Activated B cell treated with CpG ODN at 0.5 μM for 24 hours (primary cell): ENCODE measurements around the gene SYPL2. TPM values are rescaled to one million over a fixed set of nuclear protein-coding genes. Genes with fewer than 3 reads are reported as not detected.

Experiments
- ATAC-seq: fragments of 200-7000 bp; cut with Tn5 transposase; one replicate; pipeline ENCODE4 v1.10.0; 2021; ENCODE audit warnings: low read depth, mild to moderate bottlenecking, moderate library complexity
- CTCF ChIA-PET: fragments of 350-600 bp; sonication (Branson Sonifier 250); formaldehyde crosslinking; loops from one replicate; lab custom pipeline; 2021; ENCODE audit warnings: antibody characterized with exemption; lab: Charles Lee
- POLR2A ChIA-PET: fragments of 350-600 bp; sonication (Branson Sonifier 250); formaldehyde crosslinking; loops from one replicate; lab custom pipeline; 2021; ENCODE audit warnings: antibody characterized with exemption; lab: Charles Lee
- DNase-seq: peaks from one replicate; pipeline ENCODE4 v3.0.0; 2022
- H3K27ac Mint-ChIP-seq: one replicate; pipeline ENCODE4 v1.8.0; 2020; ENCODE audit warnings: mixed read lengths
- H3K27me3 Mint-ChIP-seq: one replicate; pipeline ENCODE4 v1.8.0; 2021; ENCODE audit warnings: mixed read lengths
- H3K36me3 Mint-ChIP-seq: one replicate; pipeline ENCODE4 v1.8.0; 2021; ENCODE audit warnings: low read depth, mixed read lengths
- H3K4me1 Mint-ChIP-seq: one replicate; pipeline ENCODE4 v1.8.0; 2021; ENCODE audit warnings: mixed read lengths
- H3K4me3 Mint-ChIP-seq: one replicate; pipeline ENCODE4 v1.8.0; 2020; ENCODE audit warnings: mild to moderate bottlenecking, mixed read lengths
- H3K9me3 Mint-ChIP-seq: one replicate; pipeline ENCODE4 v1.8.0; 2020; ENCODE audit warnings: mixed read lengths
- intact Hi-C: fragments of 100-400 bp; cut with micrococcal nuclease; formaldehyde crosslinking; loops from one replicate; pipeline ENCODE4 v1.15.1; 2024
- total RNA-seq: library from RNA; stranded (reverse); gene quantifications from 2 replicates; pipeline ENCODE4 v1.2.3, GENCODE V29; 2022
- TF ChIP-seq, protein P1 (sequence below): fragments of 200-600 bp; IDR thresholded peaks from one replicate; pipeline ENCODE4 v1.8.0; 2022; ENCODE audit warnings: antibody characterized with exemption, mild to moderate bottlenecking

SYPL2 gene
- total RNA-seq, 1 donor from 2014 or later, result not detected

DNA sequence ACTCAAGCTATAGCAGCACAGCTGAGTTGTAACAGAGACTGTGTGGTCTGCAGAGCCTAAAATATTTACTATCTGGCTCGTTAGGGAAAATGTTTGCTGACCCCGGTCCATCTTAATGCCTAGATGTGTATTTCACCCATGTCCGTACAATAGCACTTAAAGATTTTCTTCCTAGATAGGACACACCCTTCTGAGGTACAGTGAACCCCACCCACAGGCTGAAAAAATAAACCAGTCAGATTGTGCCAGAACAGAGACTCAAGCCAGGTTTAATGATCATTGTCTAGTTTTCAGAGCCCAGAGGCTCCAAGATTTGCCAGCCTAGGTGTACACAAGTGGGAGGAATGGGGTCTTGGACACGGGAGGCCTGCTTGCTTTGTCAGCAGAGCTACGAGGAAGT, 37.6 kb downstream of the SYPL2 start:
- CTCF ChIA-PET, result interaction anchor here (1.4 to 23.7 kb wide), 4 partner anchors 10 to 27 kb away, joined by 5 to 375 read pairs (median 6); partner anchors contain the start of gene CYB561D1
- peaks cover 23% of the 10 kb centered on the region for H3K36me3 Mint-ChIP-seq
- no peak for DNase-seq
- TF ChIP-seq, protein P1, sequence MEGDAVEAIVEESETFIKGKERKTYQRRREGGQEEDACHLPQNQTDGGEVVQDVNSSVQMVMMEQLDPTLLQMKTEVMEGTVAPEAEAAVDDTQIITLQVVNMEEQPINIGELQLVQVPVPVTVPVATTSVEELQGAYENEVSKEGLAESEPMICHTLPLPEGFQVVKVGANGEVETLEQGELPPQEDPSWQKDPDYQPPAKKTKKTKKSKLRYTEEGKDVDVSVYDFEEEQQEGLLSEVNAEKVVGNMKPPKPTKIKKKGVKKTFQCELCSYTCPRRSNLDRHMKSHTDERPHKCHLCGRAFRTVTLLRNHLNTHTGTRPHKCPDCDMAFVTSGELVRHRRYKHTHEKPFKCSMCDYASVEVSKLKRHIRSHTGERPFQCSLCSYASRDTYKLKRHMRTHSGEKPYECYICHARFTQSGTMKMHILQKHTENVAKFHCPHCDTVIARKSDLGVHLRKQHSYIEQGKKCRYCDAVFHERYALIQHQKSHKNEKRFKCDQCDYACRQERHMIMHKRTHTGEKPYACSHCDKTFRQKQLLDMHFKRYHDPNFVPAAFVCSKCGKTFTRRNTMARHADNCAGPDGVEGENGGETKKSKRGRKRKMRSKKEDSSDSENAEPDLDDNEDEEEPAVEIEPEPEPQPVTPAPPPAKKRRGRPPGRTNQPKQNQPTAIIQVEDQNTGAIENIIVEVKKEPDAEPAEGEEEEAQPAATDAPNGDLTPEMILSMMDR, result no peak
- no peak overlapping the region for H3K27ac Mint-ChIP-seq
- no peak overlapping the region for H3K4me3 Mint-ChIP-seq
- peaks cover 4% of the 10 kb centered on the region for H3K27me3 Mint-ChIP-seq
- intact Hi-C loops, result no loop called here
- no peak for ATAC-seq
- H3K4me1 Mint-ChIP-seq, result peaks cover 28% of the 10 kb centered on the region
- H3K9me3 Mint-ChIP-seq, result no peaks in the 10 kb centered on the region
- POLR2A ChIA-PET, result interaction anchor here (0.7 to 1.4 kb wide), 3 partner anchors 10 to 363 kb away, joined by 4 to 8 read pairs (median 5); partner anchors contain the start of gene CYB561D1

DNA sequence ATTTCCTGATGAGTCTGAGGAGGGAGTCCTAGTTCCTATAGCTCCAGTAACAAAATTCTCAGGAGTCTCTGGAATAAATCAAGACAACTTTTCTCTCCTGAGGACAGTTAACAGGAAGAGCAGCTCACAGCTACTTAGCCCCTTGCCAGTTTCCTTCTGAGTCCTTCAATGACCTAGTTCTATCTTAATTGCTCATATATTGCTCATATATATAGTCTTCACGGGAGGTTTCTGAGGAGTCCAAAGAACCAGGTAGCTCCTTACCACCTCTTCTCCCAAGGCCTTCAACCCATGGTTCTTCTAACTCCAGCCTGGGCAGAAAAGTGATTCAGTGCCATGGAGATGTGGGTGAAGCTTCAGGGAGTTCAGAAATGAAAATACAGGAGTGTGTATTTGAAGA, 38.6 kb downstream of the SYPL2 start:
- Mint-ChIP-seq H3K9me3 (no peaks in the 10 kb centered on the region), H3K36me3 (peaks cover 18% of the 10 kb centered on the region), H3K4me1 (peaks cover 32% of the 10 kb centered on the region), H3K27ac (no peak overlapping the region), H3K27me3 (peaks cover 5% of the 10 kb centered on the region), H3K4me3 (no peak overlapping the region)
- TF ChIP-seq, protein P1, result no peak
- ATAC-seq (no peak), DNase-seq (no peak)
- intact Hi-C loops, result no loop called here
- POLR2A ChIA-PET, result interaction anchor here (0.9 kb wide), 2 partner anchors 11 kb away, joined by 3 to 8 read pairs; partner anchors contain the start of gene CYB561D1
- CTCF ChIA-PET, result interaction anchor here (1.4 to 23.7 kb wide), 4 partner anchors 11 to 26 kb away, joined by 5 to 375 read pairs (median 6); partner anchors contain the start of gene CYB561D1

DNA sequence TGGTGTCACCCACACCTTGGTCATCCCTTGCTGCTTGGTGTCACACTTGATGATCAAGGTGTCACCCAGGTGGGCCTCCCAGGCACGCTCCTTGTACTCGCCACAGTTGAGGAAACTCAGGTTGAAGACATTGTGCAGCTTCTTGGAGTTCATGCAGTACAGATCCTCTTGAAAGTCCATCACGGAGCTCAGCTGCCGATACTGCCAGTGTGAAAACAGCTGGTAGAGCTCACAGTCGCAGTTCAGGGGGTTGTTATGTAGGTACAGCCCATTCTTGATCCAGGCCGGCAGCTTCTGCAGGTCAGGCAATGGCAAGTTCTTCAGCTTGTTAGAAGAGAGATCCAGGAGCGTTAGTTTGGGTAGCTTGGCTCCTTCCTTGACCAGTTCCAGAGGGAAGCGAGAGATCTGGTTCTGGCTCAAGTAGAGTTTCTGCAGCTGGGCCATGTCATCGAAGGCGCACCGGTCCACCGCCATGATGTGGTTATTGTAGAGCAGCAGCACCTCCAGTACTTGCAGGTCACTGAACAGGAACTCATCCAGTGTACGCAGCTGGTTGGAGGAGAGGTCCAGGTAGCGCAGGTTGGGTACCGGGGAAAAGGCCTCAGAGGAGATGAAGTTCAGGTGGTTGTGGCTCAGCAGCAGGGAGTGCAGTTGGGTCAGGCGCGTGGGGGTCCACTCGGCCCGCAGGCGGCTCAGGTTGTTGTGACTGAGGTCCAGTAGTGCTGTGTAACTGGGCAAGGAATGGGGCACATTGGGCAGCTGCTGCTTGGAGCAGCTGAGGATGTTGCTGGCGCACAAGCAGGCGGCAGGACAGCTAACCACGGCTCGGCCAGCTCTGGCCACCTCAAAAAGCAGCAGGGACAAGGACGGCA, 41.9 kb downstream of the SYPL2 start:
- ChIA-PET POLR2A (interaction anchor here (0.6 to 0.7 kb wide), 3 partner anchors 18 to 266 kb away, joined by 3 to 8 read pairs (median 4); no protein-coding TSS in a partner anchor), CTCF (interaction anchor here (0.7 to 23.7 kb wide), 4 partner anchors 8 to 25 kb away, joined by 3 to 375 read pairs (median 8); partner anchors contain the start of gene ATXN7L2)
- DNase-seq, result no peak
- no peaks in the 10 kb centered on the region for H3K9me3 Mint-ChIP-seq
- TF ChIP-seq, protein P1, result no peak
- peak overlapping the region; percentile 80 for H3K4me3 Mint-ChIP-seq
- no peak for ATAC-seq
- no peaks in the 10 kb centered on the region for H3K36me3 Mint-ChIP-seq
- H3K4me1 Mint-ChIP-seq, result peaks cover 15% of the 10 kb centered on the region
- no peak overlapping the region for H3K27ac Mint-ChIP-seq
- intact Hi-C loops, result no loop called here
- peaks cover 10% of the 10 kb centered on the region for H3K27me3 Mint-ChIP-seq

DNA sequence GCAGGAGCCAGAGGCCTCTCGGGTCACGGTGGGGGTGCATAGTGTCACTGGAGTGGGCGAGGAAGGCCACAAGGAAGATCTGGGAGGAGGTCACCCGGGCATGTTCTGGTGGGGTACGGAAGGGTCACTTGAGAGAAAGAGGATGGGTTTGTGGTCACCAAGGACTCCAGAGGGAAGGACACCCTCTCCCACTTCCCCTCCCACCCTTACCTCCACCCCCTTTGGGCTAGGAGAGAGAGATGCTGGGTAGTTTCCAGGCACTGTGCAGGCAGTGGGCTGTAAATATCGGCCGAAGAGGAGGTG, 42.5 kb downstream of the SYPL2 start:
- Mint-ChIP-seq H3K4me1 (peaks cover 15% of the 10 kb centered on the region), H3K27me3 (peaks cover 10% of the 10 kb centered on the region), H3K4me3 (peak overlapping the region; percentile 80), H3K36me3 (no peaks in the 10 kb centered on the region), H3K27ac (no peak overlapping the region), H3K9me3 (no peaks in the 10 kb centered on the region)
- TF ChIP-seq, protein P1, result no peak
- no peak for DNase-seq
- no peak for ATAC-seq
- POLR2A ChIA-PET, result interaction anchor here (0.6 to 1.8 kb wide), 3 partner anchors 18 to 26 kb away, joined by 3 to 8 read pairs (median 4); partner anchors contain the start of gene ATXN7L2
- intact Hi-C loops, result loop anchor here (1.0 kb wide), 1 partner anchor 15 kb away; the partner anchor contains the start of gene CYB561D1
- CTCF ChIA-PET, result interaction anchor here (2.0 to 23.7 kb wide), 3 partner anchors 8 to 22 kb away, joined by 7 to 375 read pairs (median 8); no protein-coding TSS in a partner anchor
